Measurements from ENCODE around the gene FOXRED2. TPM values are rescaled to one million over a fixed set of nuclear protein-coding genes. Genes with fewer than 3 reads are reported as not detected.

FOXRED2 gene
- polyA plus RNA-seq, 1 donor, result 13.9 TPM

DNA sequence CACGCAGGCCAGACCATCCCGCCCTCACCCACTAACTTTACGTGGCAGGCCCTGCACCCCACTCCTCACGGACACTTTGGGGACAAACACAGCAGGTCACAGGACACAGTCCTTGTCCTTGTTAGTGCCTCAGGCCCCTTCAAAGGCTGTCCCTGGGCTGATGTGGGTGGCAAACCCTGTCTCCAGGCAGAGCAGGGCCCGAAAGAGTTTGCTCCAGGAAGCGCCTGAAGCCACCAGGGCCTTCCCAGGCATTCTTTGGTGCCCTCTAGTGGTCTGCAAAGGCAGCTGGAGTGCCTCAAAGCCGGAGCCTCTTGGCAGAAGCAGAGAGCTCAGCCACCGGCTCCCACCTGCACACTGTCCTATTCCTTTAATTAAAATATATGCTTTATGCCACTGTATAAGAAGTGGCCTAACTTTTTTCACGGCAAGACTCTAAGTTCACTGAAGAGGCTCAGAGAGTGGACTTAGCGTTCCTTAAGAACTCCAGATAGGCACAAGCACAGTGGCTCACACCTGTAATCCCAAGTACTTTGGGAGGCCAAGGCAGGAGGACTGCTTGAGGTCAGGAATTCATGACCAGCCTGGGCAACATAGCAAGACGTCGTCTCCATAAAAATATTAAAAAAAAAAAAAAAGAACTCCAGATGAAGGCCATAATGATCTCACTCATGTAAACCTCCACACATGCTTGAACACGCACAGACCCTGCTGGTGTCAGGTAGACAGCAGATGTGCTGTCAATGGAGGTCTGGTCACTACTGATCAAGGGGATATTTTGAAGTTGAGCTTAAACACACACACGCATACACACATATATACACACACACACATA lies 36.5 kb downstream of the FOXRED2 start:
- no peak overlapping the region for H3K4me3 ChIP-seq (ENCODE audit: low read length)
- DNase-seq, result peak; percentile 77 to 80
- WGBS (ENCODE audit: insufficient coverage, low lambda C conversion rate), result no CpG with 5 or more reads among the region's 14 CpGs
- H3K27ac ChIP-seq (ENCODE audit: low read length), result peak overlapping the region; percentile 35
- H3K36me3 ChIP-seq (ENCODE audit: control insufficient read depth, insufficient read depth, low read length), result peaks cover 65% of the 10 kb centered on the region
- no peaks in the 10 kb centered on the region for H3K27me3 ChIP-seq (ENCODE audit: control insufficient read depth, insufficient read depth, low read length)
- peaks cover 3% of the 10 kb centered on the region for H3K4me1 ChIP-seq (ENCODE audit: control insufficient read depth, insufficient read depth, low read length)
- no peaks in the 10 kb centered on the region for H3K9me3 ChIP-seq (ENCODE audit: control insufficient read depth, low read depth, low read length)

DNA sequence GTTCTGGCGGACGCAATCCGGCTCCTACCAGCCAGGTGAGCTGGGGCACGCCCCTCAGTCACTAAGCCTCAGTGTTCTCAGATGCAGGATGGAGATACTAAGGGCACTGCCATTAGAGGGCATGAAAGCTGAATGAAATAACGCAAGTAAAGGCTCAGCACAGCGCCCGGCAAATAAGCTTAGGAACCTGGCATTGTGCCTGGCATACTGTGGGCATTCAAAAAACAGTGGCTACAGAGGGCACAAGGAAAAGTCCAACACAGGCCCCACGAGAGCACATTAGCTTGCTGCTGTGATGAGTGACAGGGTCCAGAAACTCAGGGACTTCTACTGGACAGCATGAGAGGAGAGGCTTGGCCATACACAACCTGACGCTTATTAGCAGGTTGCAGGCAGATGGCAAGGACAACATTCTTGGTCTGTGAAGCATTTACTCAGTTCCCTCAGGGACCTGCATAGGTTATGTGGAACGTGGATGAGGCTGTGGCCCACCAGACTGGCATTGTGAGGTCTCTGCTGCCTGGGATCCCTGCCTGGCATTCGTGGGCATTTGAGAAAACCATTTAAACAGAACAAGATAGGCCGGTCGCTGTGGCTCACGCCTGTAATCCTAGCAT lies 37.6 kb downstream of the FOXRED2 start:
- Histone ChIP-seq H3K27me3 (ENCODE audit: control insufficient read depth, insufficient read depth, low read length) (no peaks in the 10 kb centered on the region), H3K9me3 (ENCODE audit: control insufficient read depth, low read depth, low read length) (no peaks in the 10 kb centered on the region), H3K4me1 (ENCODE audit: control insufficient read depth, insufficient read depth, low read length) (peaks cover 3% of the 10 kb centered on the region), H3K4me3 (ENCODE audit: low read length) (no peak overlapping the region), H3K27ac (ENCODE audit: low read length) (peak overlapping the region; percentile 40), H3K36me3 (ENCODE audit: control insufficient read depth, insufficient read depth, low read length) (peaks cover 57% of the 10 kb centered on the region)
- no peak for DNase-seq
- WGBS (ENCODE audit: insufficient coverage, low lambda C conversion rate), result 94% methylated on average over 3 of the region's 14 CpGs

DNA sequence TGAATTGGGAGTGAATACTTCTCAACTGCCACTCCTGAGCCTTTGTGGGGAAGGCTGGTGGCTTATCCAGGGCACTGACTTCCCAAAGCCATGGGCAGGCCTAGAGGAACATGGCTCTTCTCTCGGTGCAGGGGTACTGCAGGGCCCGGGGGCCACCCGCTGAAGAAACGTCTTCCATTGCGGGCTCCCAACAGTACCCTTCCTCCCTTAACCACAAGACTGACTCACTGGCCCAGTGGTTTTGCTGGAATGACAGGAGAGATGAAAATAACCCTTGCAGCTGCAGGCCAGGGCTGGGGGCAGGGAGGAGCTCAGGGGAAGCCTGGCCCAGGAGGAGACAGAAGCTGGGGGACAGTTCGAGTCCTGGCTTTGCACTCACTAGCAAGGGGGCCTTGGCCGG lies 38.9 kb downstream of the FOXRED2 start:
- DNase-seq, result no peak
- Histone ChIP-seq H3K27me3 (ENCODE audit: control insufficient read depth, insufficient read depth, low read length) (no peaks in the 10 kb centered on the region), H3K36me3 (ENCODE audit: control insufficient read depth, insufficient read depth, low read length) (peaks cover 49% of the 10 kb centered on the region), H3K9me3 (ENCODE audit: control insufficient read depth, low read depth, low read length) (no peaks in the 10 kb centered on the region), H3K4me3 (ENCODE audit: low read length) (no peak overlapping the region), H3K4me1 (ENCODE audit: control insufficient read depth, insufficient read depth, low read length) (peaks cover 3% of the 10 kb centered on the region), H3K27ac (ENCODE audit: low read length) (peak overlapping the region; percentile 2)
- no CpG with 5 or more reads among the region's 7 CpGs for WGBS (ENCODE audit: insufficient coverage, low lambda C conversion rate)

DNA sequence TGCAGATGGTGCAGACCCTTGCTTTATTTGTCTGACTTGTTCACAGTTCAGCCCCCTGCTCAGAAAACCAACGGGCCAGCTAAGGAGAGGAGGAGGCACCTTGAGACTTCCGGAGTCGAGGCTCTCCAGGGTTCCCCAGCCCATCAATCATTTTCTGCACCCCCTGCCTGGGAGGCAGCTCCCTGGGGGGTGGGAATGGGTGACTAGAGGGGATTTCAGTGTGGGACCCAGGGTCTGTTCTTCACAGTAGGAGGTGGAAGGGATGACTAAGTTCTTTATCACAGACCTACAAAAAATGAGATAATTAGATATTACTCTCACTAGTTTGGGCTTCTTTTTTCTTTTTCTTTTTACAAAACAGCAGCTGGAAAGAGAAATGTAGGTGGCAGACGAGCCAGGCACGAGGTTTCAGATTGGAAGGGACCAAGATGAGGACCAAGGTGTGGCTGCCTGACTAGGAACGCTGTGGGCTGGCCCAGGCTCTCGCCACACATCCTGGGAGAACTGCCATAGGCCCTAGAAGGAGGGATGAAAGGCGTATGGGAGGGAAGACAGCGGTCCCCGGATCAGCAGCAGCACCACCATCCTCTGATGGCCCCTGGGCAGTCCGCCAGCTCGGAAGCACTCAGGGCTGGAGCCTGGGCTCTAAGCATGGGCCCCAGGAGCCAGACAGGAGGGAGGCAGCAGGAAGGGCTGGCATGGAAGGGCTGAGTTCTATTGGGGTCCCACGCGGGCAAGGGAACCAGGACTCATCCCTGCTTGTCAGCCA lies 39.6 kb downstream of the FOXRED2 start:
- H3K36me3 ChIP-seq (ENCODE audit: control insufficient read depth, insufficient read depth, low read length), result peaks cover 42% of the 10 kb centered on the region
- H3K9me3 ChIP-seq (ENCODE audit: control insufficient read depth, low read depth, low read length), result no peaks in the 10 kb centered on the region
- peaks cover 6% of the 10 kb centered on the region for H3K4me1 ChIP-seq (ENCODE audit: control insufficient read depth, insufficient read depth, low read length)
- WGBS (ENCODE audit: insufficient coverage, low lambda C conversion rate), result no CpG with 5 or more reads among the region's 14 CpGs
- peak overlapping the region; percentile 2 for H3K27ac ChIP-seq (ENCODE audit: low read length)
- H3K4me3 ChIP-seq (ENCODE audit: low read length), result no peak overlapping the region
- DNase-seq, result peak in 1 of 2 donors; percentile 30
- no peaks in the 10 kb centered on the region for H3K27me3 ChIP-seq (ENCODE audit: control insufficient read depth, insufficient read depth, low read length)

- Histone ChIP-seq H3K9me3 (ENCODE audit: control insufficient read depth, low read depth, low read length) (no peaks in the 10 kb centered on the region), H3K27ac (ENCODE audit: low read length) (peak overlapping the region; percentile 21), H3K36me3 (ENCODE audit: control insufficient read depth, insufficient read depth, low read length) (peaks cover 37% of the 10 kb centered on the region), H3K27me3 (ENCODE audit: control insufficient read depth, insufficient read depth, low read length) (no peaks in the 10 kb centered on the region), H3K4me3 (ENCODE audit: low read length) (no peak overlapping the region), H3K4me1 (ENCODE audit: control insufficient read depth, insufficient read depth, low read length) (peaks cover 13% of the 10 kb centered on the region)
- WGBS (ENCODE audit: insufficient coverage, low lambda C conversion rate), result no CpG with 5 or more reads among the region's 7 CpGs
- no peak for DNase-seq
Observed at GRCh38 chr22:36466258-36466657, 40.6 kb downstream of the FOXRED2 start.

- DNase-seq, result peak; percentile 46 to 49
- WGBS (ENCODE audit: insufficient coverage, low lambda C conversion rate), result no CpG with 5 or more reads among the region's 25 CpGs
Observed at GRCh38 chr22:36465232-36466021, 41.4 kb downstream of the FOXRED2 start.

DNA sequence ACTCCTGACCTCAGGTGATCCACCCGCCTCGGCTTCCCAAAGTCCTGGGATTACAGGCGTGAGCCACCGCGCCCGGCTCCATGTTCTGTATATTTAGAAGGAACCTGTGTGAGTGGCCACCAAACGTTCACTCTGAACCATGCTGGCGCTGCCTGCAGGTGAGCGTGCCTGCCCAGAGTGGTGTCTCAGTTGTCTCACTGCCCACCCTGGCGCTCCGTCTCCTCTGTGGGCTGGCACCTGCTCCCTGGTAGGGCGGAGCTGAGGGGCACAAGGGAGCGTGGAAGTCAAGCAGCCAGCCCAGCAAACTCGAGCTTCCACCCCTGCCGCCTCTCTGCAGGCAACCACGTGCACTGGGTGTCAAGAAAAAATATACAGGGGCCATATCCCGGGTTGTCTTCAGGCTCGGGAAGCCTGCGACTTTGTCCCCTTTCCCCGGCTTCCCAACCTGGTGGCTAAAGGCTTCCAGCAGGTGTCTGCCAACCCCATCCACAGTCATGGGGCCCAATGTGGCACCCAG lies 42.1 kb downstream of the FOXRED2 start:
- WGBS (ENCODE audit: insufficient coverage, low lambda C conversion rate), result no CpG with 5 or more reads among the region's 20 CpGs
- Histone ChIP-seq H3K4me3 (ENCODE audit: low read length) (no peak overlapping the region), H3K4me1 (ENCODE audit: control insufficient read depth, insufficient read depth, low read length) (peaks cover 13% of the 10 kb centered on the region)

More at GRCh38 chr22:36465232-36466021, 41.4 kb downstream of the FOXRED2 start:
- peak overlapping the region; percentile 21 for H3K27ac ChIP-seq (ENCODE audit: low read length)
- H3K36me3 ChIP-seq (ENCODE audit: control insufficient read depth, insufficient read depth, low read length), result peaks cover 30% of the 10 kb centered on the region
- no peaks in the 10 kb centered on the region for H3K9me3 ChIP-seq (ENCODE audit: control insufficient read depth, low read depth, low read length)
- H3K27me3 ChIP-seq (ENCODE audit: control insufficient read depth, insufficient read depth, low read length), result no peaks in the 10 kb centered on the region
- H3K4me1 ChIP-seq (ENCODE audit: control insufficient read depth, insufficient read depth, low read length), result peaks cover 16% of the 10 kb centered on the region
- H3K4me3 ChIP-seq (ENCODE audit: low read length), result no peak overlapping the region

GRCh38 chr22:36463783-36464184 lies 43.1 kb downstream of the FOXRED2 start:
- peaks cover 15% of the 10 kb centered on the region for H3K4me1 ChIP-seq (ENCODE audit: control insufficient read depth, insufficient read depth, low read length)
- no peaks in the 10 kb centered on the region for H3K9me3 ChIP-seq (ENCODE audit: control insufficient read depth, low read depth, low read length)
- WGBS (ENCODE audit: insufficient coverage, low lambda C conversion rate), result no CpG with 5 or more reads among the region's 17 CpGs
- no peak overlapping the region for H3K27ac ChIP-seq (ENCODE audit: low read length)
- no peaks in the 10 kb centered on the region for H3K27me3 ChIP-seq (ENCODE audit: control insufficient read depth, insufficient read depth, low read length)
- H3K4me3 ChIP-seq (ENCODE audit: low read length), result no peak overlapping the region
- peaks cover 24% of the 10 kb centered on the region for H3K36me3 ChIP-seq (ENCODE audit: control insufficient read depth, insufficient read depth, low read length)
- no peak for DNase-seq

More for the DNA sequence above, 42.1 kb downstream of the FOXRED2 start:
- DNase-seq, result no peak
- no peaks in the 10 kb centered on the region for H3K9me3 ChIP-seq (ENCODE audit: control insufficient read depth, low read depth, low read length)
- no peaks in the 10 kb centered on the region for H3K27me3 ChIP-seq (ENCODE audit: control insufficient read depth, insufficient read depth, low read length)
- H3K36me3 ChIP-seq (ENCODE audit: control insufficient read depth, insufficient read depth, low read length), result peaks cover 29% of the 10 kb centered on the region
- peak overlapping the region; percentile 21 for H3K27ac ChIP-seq (ENCODE audit: low read length)

- Histone ChIP-seq H3K4me1 (ENCODE audit: control insufficient read depth, insufficient read depth, low read length) (peaks cover 22% of the 10 kb centered on the region), H3K9me3 (ENCODE audit: control insufficient read depth, low read depth, low read length) (no peaks in the 10 kb centered on the region), H3K27ac (ENCODE audit: low read length) (peak overlapping the region; percentile 16), H3K36me3 (ENCODE audit: control insufficient read depth, insufficient read depth, low read length) (peaks cover 14% of the 10 kb centered on the region), H3K27me3 (ENCODE audit: control insufficient read depth, insufficient read depth, low read length) (no peaks in the 10 kb centered on the region), H3K4me3 (ENCODE audit: low read length) (no peak overlapping the region)
- peak in 1 of 2 donors; percentile 60 for DNase-seq
- no CpG with 5 or more reads among the region's 16 CpGs for WGBS (ENCODE audit: insufficient coverage, low lambda C conversion rate)
Observed at GRCh38 chr22:36461665-36462649, 44.9 kb downstream of the FOXRED2 start.
